ENCODE results near the gene PTOV1.

The PTOV1 gene

GRCh38 chr19:49908480-49909420, 57.8 kb downstream of the PTOV1 start:
- no peak for FAIRE-seq

GRCh38 chr19:49910179-49910578, 59.2 kb downstream of the PTOV1 start:
- FAIRE-seq (no peak), DNase-seq (ENCODE audit: insufficient read length, low spot score) (no peak)

More at GRCh38 chr19:49908480-49909420, 57.8 kb downstream of the PTOV1 start:
- no peak for DNase-seq (ENCODE audit: insufficient read length, low spot score)

All from HTR-8/SVneo (cell line).